Stomach smooth muscle (tissue), 2 donors: ENCODE data around the gene GRHL1.

Experiments used
- H3K27ac ChIP-seq: one replicate; pipeline ENCODE4 v1.7.0; 2013; ENCODE audit warnings: mild to moderate bottlenecking, low read length, inconsistent platforms
- H3K27me3 ChIP-seq, 2 donors: one replicate each; pipeline ENCODE4 v1.7.0; 2013; ENCODE audit warnings: low read length in 2 of 2; ENCODE audit not compliant: insufficient read depth in 2 of 2, control insufficient read depth in 1 of 2
- H3K36me3 ChIP-seq, 2 donors: one replicate each; pipeline ENCODE4 v1.7.0; 2013; ENCODE audit warnings: low read length in 2 of 2; ENCODE audit not compliant: control insufficient read depth in 2 of 2, insufficient read depth in 2 of 2
- H3K4me1 ChIP-seq: one replicate; pipeline ENCODE4 v1.7.0; 2013; ENCODE audit warnings: low read length; ENCODE audit not compliant: control insufficient read depth, insufficient read depth
- H3K4me3 ChIP-seq, 2 donors: one replicate each; pipeline ENCODE4 v1.7.0; 2013; ENCODE audit warnings: low read length in 2 of 2
- H3K9ac ChIP-seq, 2 donors: one replicate each; pipeline ENCODE4 v1.7.0; 2013; ENCODE audit warnings: low read length in 2 of 2, mild to moderate bottlenecking in 1 of 2
- H3K9me3 ChIP-seq, 2 donors: one replicate each; pipeline ENCODE4 v1.7.0; 2013; ENCODE audit warnings: low read length in 2 of 2; ENCODE audit not compliant: control insufficient read depth in 2 of 2
- donor health status: healthy.
- donor health status: Pancreatic carcinoma.

The GRHL1 gene

GRCh38 chr2:10016001-10016801 is 64.7 kb downstream of the GRHL1 start:
- Histone ChIP-seq H3K36me3 (no peaks in the 10 kb centered on the region), H3K27me3 (no peaks in the 10 kb centered on the region), H3K27ac (no peak overlapping the region), H3K4me1 (no peaks in the 10 kb centered on the region), H3K4me3 (no peak overlapping the region), H3K9me3 (peaks cover 0 to 9% of the 10 kb centered on the region in 2 donors), H3K9ac (no peak overlapping the region)

GRCh38 chr2:10016802-10017258 is 65.3 kb downstream of the GRHL1 start:
- H3K36me3 ChIP-seq = no peaks in the 10 kb centered on the region
- H3K27ac ChIP-seq = no peak overlapping the region
- H3K4me1 ChIP-seq = no peaks in the 10 kb centered on the region
- H3K4me3 ChIP-seq = no peak overlapping the region
- peaks cover 0 to 9% of the 10 kb centered on the region in 2 donors for H3K9me3 ChIP-seq
- H3K27me3 ChIP-seq = no peaks in the 10 kb centered on the region
- no peak overlapping the region for H3K9ac ChIP-seq

- no peak overlapping the region for H3K4me3 ChIP-seq
- no peak overlapping the region for H3K9ac ChIP-seq
- no peak overlapping the region for H3K27ac ChIP-seq
- no peaks in the 10 kb centered on the region for H3K4me1 ChIP-seq
- H3K9me3 ChIP-seq = peaks cover 0 to 9% of the 10 kb centered on the region in 2 donors
- no peaks in the 10 kb centered on the region for H3K27me3 ChIP-seq
- no peaks in the 10 kb centered on the region for H3K36me3 ChIP-seq
These were observed 65.9 kb downstream of the GRHL1 start for GRCh38 chr2:10017313-10017941.

GRCh38 chr2:10019174-10019573 is 67.7 kb downstream of the GRHL1 start:
- Histone ChIP-seq H3K4me1 (no peaks in the 10 kb centered on the region), H3K9me3 (peaks cover 0 to 9% of the 10 kb centered on the region in 2 donors), H3K4me3 (no peak overlapping the region), H3K27me3 (no peaks in the 10 kb centered on the region), H3K27ac (no peak overlapping the region), H3K9ac (no peak overlapping the region), H3K36me3 (no peaks in the 10 kb centered on the region)

GRCh38 chr2:10019602-10020400 is 68.3 kb downstream of the GRHL1 start:
- H3K4me1 ChIP-seq = no peaks in the 10 kb centered on the region
- no peaks in the 10 kb centered on the region for H3K27me3 ChIP-seq
- H3K36me3 ChIP-seq = no peaks in the 10 kb centered on the region
- H3K4me3 ChIP-seq = no peak overlapping the region
- no peak overlapping the region for H3K27ac ChIP-seq
- H3K9me3 ChIP-seq = peaks cover 0 to 9% of the 10 kb centered on the region in 2 donors
- no peak overlapping the region for H3K9ac ChIP-seq

GRCh38 chr2:10022041-10022421 is 70.5 kb downstream of the GRHL1 start:
- H3K27ac ChIP-seq = no peak overlapping the region
- H3K36me3 ChIP-seq = no peaks in the 10 kb centered on the region
- no peaks in the 10 kb centered on the region for H3K4me1 ChIP-seq
- peaks cover 0 to 5% of the 10 kb centered on the region in 2 donors for H3K9me3 ChIP-seq
- H3K4me3 ChIP-seq = no peak overlapping the region
- H3K9ac ChIP-seq = no peak overlapping the region
- no peaks in the 10 kb centered on the region for H3K27me3 ChIP-seq

GRCh38 chr2:10022445-10022844 is 71.0 kb downstream of the GRHL1 start:
- peaks cover 0 to 4% of the 10 kb centered on the region in 2 donors for H3K9me3 ChIP-seq
- no peak overlapping the region for H3K27ac ChIP-seq
- H3K9ac ChIP-seq = no peak overlapping the region
- no peaks in the 10 kb centered on the region for H3K4me1 ChIP-seq
- H3K36me3 ChIP-seq = no peaks in the 10 kb centered on the region
- no peaks in the 10 kb centered on the region for H3K27me3 ChIP-seq
- no peak overlapping the region for H3K4me3 ChIP-seq

- H3K9ac ChIP-seq = no peak overlapping the region
- H3K9me3 ChIP-seq = no peaks in the 10 kb centered on the region
- H3K36me3 ChIP-seq = no peaks in the 10 kb centered on the region
- H3K4me3 ChIP-seq = no peak overlapping the region
- H3K27me3 ChIP-seq = no peaks in the 10 kb centered on the region
- peaks cover 5% of the 10 kb centered on the region for H3K4me1 ChIP-seq
- no peak overlapping the region for H3K27ac ChIP-seq
These were observed 71.6 kb downstream of the GRHL1 start for GRCh38 chr2:10022966-10023662.

GRCh38 chr2:10026940-10027569 is 75.6 kb downstream of the GRHL1 start:
- no peak overlapping the region for H3K9ac ChIP-seq
- H3K36me3 ChIP-seq = no peaks in the 10 kb centered on the region
- no peaks in the 10 kb centered on the region for H3K9me3 ChIP-seq
- peaks cover 18% of the 10 kb centered on the region for H3K4me1 ChIP-seq
- no peak overlapping the region for H3K4me3 ChIP-seq
- no peaks in the 10 kb centered on the region for H3K27me3 ChIP-seq
- H3K27ac ChIP-seq = no peak overlapping the region
